Activated CD4-positive, alpha-beta T cell treated with anti-CD3 and anti-CD28 coated beads, Interleukin-2, amount 50 U/mL, for 4 hours (primary cell): ENCODE results near the gene HERC2.

ENCODE experiments used
- DNase-seq, 2 experiments: peaks; one replicate each; pipeline ENCODE4 v3.0.0-alpha.2; 2020

The HERC2 gene

DNA sequence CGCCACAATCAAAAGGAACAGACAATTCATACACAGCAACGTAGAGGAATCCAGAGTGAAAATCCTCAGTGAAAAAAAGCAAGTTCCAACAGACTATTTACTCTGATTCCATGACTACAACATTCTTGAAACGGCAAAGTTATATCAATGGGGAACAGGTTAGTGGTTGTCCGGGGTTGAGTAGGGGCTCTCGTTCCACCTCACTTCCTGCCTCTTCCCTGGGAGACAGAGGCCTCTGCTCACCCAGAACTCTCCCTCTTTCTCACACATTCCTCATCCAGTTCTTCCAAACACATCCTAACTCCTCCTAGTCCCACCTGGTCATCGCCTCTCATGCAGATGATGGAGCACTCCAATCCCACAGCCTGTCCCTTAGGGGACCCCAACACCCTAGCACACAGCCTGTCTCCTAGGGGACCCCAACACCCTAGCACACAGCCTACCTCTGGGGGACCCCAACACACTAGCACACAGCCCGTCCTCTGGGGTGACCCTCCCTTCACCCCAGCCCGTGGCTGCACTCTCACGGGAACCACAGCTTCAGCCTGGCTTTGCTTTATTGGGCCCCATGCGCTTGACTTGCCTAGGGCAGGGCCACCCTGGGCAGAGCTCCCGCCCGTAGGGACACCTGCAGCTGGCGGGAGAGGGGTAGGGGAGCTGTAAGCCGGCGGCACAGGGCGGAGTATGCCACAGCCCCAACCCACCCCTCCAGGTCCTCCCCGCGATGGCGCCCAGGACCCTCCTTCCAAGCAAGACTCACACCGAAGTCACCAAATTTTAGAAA is 228.0 kb downstream of the HERC2 start:
- no peak for DNase-seq

DNA sequence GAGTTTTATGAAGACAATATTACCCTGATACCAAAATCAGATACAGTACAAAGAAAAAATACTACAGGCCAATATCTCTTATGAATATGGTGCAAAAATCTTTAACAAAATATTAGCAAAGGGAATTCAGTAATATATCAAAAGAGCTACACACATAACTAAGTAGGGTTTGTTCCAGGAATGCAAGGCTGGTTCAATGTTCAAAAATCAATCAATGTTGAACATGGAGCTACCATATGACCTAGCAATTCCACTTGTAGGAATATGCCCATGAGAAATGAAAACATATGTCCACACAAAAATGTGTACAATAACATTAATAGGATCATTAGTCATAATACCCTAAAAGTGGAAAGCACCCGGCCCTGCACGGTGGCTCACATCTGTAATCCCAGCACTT is 230.7 kb downstream of the HERC2 start:
- DNase-seq, result no peak

DNA sequence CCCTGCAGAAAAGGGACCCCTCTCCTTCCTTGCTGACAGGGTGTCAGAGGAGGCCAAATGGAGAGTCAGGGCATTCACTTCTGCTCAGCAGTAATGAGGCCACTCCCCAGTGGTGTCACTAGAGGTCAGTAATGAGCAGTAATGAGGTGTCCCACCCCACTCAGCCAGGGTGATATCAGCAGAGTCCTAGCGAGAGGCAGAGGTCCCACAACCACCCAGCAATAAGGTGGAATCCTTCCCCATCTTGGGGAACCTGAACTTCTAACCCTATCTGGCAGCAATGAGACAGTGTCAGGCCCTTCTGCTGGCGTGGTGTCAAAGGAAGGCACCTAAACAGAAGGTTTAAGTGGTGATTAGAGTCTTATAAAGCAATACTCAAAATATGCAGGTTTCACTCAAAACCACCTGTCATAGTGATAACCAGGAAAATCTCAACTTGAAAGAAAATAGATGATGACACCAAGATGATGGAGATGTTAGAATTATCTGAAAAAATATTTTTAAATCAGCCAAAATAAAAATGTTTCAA is 235.7 kb downstream of the HERC2 start:
- peak; percentile 33 to 37 for DNase-seq

DNA sequence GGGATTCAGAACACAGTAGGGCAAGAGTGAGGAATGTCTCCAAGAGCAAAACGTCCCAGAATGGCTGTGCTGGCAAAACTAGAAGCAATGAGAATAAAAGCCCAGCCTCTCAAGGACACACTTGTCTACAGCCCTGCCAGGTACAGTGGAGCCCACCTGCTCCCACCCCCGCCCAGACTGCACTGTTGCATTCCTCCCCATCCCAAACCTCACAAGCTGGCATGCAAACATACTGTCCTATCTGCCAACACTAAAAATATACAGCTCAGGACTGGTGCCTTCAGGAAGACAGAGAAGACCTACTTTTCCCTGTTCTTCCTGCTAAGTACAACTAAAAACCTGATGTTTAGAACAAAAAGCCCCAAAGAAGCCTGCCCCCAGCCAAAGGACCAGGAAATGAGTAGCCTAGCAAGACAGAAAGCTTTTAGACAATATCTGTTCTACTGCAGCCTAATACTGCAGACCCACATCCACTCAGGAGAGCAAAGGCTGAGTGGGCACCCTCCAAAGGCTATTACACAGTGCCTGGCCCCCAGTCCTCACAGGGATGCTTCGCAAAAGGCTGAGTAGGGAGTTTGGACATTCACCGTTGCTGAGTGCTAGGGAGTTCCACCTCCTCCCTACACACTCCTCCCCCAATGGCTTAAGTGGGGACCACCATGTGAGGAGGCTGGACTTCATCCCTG is 236.3 kb downstream of the HERC2 start:
- DNase-seq, result no peak

DNA sequence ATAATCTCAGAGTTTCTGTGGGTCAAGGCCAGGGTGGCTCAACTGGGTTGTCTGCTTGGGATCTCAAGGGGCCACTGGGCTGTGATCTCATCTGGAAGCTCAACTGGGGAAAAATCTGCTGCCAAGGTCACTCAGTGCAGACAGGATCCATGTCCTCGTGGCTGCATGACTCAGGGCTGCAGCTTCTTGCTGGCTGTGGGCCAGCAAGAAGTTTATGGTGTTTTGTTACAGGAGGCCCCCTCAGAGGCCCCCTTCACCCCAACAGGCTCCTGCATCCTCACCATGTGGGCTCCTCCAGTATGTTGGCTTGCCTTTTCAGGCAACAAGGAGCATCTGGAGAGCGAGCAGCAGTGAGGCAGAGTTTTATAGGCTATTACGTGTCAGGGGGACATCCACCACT is 237.4 kb downstream of the HERC2 start:
- DNase-seq, result no peak

DNA sequence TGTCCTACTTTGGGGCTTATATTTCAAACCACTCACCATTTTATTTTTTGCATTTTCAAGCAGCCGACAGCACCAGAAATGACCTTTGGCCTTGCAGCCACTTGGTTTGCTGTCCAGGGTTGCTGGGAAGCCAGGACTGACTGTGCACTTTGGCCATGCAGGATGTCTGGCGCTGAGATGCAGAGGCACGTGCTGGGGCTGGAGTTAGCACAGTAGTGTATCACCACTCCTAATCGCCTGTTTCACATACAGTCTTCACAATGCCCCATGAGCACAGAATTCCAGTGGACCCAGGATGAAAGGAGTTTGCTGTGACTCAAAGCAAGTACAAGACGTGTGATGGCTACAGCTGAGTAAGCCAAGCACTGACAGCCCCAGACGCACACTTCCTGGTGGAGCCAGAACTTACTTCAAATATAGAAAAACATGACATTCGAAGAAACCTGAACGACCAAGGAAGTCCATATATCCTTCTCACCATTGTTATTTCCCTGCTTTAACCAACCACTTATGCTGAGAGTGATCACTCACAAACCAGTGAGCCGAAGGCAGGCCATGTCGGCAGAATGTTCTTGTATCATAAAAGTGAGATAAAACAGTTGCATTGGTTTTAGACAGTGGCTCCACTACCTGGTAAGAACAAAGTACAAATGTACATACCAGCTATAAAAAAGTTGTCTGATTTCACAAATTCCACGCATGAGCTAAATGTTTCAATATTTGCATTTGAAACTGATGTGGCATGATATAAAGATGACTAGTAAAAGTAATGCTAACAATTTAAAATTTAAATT is 238.9 kb downstream of the HERC2 start:
- no peak for DNase-seq

DNA sequence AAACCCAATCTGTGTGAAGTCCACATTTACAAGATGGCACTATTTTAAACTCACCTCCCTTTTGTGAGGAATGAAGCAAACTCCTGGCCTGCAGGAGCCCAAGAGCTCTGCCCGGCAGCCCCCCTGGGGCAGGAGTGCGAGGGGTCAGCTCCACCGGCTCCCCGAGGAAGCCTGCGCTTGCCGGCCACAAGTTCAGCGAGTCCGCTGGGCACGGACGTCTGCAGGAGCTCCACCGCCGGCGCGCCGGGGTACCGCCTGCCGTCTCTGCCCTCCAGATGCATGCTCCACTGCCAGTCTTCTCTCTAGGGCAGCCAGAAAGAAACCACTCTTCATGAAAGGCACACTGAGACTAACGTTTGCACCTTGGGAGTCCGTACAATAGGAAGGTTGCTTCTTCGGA is 240.4 kb downstream of the HERC2 start:
- no peak for DNase-seq

DNA sequence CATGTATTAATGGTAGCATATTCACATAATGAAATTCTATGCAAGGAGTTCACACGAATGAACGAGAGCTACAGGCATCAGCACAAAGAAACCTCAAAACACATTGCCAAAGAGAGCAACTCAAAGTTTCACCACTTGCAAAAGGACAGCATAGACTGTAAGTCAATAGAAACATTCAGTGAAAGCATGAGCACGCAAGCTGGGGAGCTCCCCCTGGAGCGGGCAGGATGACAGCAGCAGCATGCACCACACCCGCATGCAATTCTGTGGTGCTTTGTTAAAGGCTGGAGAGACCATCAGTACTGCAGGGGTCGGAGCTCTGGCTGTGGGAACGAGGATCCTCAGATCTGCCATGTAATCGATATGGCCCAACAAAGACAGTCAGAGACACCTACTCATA is 241.6 kb downstream of the HERC2 start:
- no peak for DNase-seq

DNA sequence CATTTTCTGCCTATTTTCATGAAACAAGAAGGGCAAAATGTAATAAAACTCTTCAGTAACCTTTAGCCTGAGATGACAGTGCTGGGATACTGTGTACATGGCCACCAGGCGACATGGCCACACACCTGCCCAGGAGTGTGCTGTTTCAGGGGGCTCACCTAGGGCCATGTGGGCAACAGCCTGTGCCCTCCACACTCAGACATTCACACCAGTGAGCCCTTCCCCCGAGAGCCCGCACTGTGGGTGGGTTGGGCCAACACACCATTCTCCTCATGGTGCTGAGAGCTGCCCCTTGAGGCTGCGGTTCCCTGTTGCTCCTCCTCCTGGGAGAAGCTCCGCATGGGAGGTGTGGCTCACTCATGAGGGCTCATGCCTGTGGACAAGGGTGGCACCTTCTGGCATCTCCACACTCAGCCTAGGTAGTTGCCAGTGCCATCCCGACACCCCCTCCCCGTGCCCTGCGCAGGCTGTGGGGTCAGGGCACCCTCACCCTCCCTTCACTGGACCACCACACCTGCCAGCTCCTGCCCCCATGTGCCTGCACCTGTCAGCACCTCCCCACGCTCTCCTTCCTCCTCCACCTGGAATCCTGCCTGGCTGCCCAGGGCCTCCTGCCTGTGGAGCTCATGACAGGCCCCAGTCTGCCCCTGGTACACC is 242.5 kb downstream of the HERC2 start:
- DNase-seq, result no peak

DNA sequence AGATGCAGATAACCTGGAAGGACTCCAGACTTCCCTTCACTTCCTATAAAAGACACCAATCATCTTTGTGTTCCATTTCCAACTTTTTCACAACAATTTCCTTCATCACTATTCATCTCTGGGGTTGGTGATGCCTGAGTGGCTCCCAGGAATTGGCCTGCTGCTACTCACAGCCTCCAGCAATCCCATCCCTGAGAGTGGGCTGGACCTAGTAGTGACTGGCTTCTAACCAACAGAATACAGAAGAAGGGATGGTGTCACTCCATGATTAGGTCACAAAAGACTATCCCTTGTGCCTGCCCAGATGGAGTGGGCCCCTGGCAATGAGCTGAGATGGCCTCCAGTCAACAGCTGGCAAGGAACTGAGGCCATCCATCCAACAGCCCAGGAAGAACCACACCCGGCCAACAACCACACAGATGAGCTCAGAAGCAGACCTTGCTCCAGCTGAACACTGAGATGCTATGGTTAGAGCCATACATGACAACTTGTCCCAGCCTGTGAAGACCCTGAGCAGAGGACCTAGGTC is 243.7 kb downstream of the HERC2 start:
- no peak for DNase-seq

DNA sequence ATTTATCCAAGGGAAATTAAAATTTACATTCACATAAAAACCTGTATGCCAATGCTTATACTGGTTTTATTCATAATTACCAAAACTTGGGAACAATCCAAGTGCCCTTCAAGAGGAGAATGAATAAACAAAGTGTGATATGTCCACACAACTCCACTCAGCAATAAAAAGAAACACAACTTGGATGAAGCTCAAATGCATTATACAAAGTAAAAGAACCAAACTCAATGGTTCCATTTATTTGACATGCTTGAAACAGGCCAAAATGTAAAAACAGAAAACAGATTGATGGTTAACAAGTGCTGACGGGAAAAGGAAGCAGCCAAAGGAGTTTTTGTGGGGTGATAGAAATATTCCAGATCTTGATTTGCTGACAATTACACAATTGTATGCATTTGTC is 246.4 kb downstream of the HERC2 start:
- no peak for DNase-seq

DNA sequence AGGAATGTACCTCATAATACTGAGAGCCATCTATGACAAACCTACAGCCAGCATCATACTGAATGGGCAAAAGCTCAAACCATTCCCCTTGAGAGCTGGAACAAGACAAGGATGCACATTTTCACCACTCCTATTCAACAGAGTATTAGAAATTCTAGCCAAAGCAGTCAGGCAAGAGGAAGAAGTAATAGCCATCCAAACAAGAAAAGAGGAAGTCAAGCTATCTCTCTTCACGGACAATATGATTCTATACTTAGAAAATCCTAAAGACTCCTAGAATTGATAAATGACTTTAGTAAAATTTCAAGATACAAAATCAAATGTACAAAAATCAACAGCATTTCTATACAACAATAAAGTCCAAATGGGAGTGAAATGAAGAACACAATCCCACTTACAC is 253.0 kb downstream of the HERC2 start:
- no peak for DNase-seq

DNA sequence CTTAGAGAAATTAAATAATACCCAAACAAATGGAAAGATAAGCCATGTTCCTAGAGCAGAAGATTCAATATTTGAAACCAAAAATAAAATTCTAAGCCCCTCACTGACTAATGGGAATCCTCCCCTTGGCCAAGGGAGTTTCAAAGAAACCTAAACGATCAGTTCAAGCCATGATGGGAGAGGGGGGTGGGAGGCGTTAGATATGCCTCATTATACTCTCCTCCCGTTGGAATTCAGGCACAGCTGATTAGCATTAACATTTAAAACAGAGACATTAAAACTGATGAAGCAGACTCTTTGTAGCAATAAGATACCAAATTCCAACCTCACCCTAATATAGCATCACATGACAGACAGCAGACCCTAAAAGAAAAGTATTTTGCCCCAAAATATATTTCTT is 255.7 kb downstream of the HERC2 start:
- DNase-seq, result no peak
